ENCODE measurements around the gene TNFSF8.

TNFSF8 gene

DNA sequence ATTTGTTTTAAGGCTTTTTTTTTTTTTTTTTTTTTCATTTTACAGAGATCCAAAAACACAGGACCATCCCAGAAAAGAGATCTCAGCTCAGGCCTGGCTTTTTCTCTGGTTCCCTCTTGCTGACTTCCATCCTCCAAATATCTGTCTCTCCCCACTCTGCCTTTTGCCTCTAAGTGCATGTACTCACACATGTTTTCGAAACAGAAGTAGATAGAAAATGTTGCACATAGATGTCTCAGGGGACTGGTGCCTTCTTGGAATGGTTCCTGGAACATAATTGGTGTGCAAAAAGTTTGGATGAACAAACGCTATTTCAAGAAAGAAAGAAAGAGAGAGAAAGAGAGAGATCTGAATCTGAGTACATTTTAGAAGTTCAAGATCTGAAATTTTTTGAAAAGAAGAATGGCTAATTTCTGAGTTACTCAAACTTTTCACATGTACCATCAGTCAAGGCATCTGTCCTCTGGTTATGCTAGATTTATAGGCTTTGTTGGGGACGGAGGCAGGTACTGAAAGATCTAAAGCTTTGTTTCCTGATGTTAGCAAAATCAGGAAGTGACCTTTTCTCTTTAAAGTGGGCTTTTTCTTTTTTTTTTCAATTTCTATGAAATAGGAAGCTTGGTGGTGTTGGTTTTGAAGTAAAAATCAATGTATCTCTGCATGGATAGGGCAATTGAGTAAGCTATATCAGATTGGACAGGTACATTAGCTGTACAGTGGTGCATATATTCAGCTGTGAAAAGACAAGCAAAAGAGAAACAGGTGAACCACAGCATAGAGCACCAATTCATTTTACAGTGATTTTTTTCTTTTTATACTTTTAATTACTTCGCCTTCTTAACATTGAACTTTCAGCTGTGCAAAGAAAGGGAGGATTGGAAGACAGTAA, 8.5 kb upstream of the TNFSF8 start:
- no peak for TF ChIP-seq CTCF (conservative IDR thresholded peaks at IDR 0.05; ENCODE audit: low read depth, low read length)
- peak; percentile 51 for DNase-seq (ENCODE audit: low read depth)
- no peak overlapping the region for H3K4me3 ChIP-seq (ENCODE audit: low read depth, low read length)

DNA sequence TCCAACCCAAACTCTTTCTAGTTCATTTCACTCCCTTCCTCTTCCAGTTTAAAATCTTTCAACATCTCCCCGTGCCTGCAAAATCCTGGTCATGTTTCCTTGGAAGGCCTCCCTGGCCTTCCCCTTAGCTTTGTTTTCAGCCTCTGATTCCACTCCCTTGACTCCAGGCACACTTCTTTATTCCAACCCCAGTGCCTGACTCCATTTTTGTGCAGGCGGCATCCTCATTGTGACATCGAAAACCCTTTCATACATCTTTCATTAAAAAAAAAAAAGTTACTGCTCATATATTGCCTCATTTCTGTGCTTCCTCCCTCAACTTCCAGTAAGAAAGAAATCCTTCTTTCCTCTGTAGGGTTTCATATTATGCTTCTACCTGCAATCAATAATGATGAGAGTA, 7.1 kb upstream of the TNFSF8 start:
- no peak overlapping the region for H3K4me3 ChIP-seq (ENCODE audit: low read depth, low read length)
- DNase-seq (ENCODE audit: low read depth), result no peak
- TF ChIP-seq CTCF (conservative IDR thresholded peaks at IDR 0.05; ENCODE audit: low read depth, low read length), result no peak

DNA sequence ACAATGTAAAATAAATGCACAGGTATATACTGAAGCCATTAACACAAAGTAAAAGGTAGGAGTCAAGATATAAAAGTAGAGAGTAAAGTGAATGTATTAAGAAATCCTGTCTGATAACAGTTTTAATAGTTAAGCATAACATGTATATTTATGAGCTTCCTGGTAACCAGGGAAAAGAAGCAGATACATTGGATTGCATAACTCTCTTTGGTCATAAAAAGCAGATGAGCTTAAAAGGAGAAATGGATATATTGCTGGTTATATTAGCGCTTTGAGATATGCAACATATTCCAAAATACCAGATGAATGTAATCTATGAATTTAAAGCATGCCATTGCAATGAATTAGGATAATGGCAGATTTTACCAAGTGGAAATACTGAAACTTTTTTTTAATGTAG, 6.2 kb upstream of the TNFSF8 start:
- H3K4me3 ChIP-seq (ENCODE audit: low read depth, low read length), result no peak overlapping the region
- no peak for TF ChIP-seq CTCF (conservative IDR thresholded peaks at IDR 0.05; ENCODE audit: low read depth, low read length)
- DNase-seq (ENCODE audit: low read depth), result peak; percentile 7

GRCh38 chr9:114935119-114935518, 4.7 kb upstream of the TNFSF8 start:
- no peak overlapping the region for H3K4me3 ChIP-seq (ENCODE audit: low read depth, low read length)
- DNase-seq (ENCODE audit: low read depth), result peak; percentile 6
- TF ChIP-seq CTCF (conservative IDR thresholded peaks at IDR 0.05; ENCODE audit: low read depth, low read length), result no peak

DNA sequence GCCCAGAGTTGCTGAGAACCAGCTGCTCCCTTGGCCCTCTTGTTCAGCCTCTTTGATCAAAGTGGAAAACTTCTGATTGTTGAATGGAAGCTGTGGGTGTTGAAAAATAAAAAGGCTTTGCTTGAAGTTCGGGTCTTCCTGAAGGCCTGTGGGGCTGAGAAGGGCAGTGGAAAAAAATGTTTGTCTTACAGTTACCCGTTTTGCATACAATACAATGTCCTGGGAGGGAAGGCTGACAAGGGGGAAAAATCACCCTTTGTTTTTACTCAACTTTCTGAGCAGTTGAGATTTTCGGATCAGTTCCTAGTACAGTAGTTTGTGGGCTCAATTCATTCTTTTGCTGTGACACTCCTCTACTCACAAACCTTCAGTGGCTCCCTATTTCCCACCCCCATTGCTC, 2.1 kb upstream of the TNFSF8 start:
- DNase-seq (ENCODE audit: low read depth), result no peak
- TF ChIP-seq CTCF (conservative IDR thresholded peaks at IDR 0.05; ENCODE audit: low read depth, low read length), result no peak
- no peak overlapping the region for H3K4me3 ChIP-seq (ENCODE audit: low read depth, low read length)

GRCh38 chr9:114931407-114931806, 1.0 kb upstream of the TNFSF8 start:
- no peak for DNase-seq (ENCODE audit: low read depth)
- H3K4me3 ChIP-seq (ENCODE audit: low read depth, low read length), result no peak overlapping the region
- no peak for TF ChIP-seq CTCF (conservative IDR thresholded peaks at IDR 0.05; ENCODE audit: low read depth, low read length)

DNA sequence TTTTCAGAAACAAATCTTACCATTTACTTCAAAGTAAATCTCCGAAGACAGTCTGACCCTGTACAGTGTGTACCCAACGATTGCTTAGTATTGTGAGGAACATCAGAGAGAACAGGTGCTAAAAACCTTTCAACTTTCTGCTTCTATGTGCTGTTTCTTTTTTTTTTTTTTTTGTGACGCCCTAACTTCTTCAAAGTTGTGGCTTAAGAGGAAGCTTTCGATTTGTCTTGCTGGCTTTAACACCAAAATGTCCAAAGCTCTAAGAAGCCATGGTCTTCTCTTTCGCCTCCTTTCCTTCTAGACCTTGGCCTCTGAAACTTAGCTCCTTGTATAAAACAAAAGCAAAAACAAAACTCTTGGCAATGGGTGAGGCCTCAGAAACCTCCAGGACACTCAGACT, 1.2 kb downstream of the TNFSF8 start:
- no peak overlapping the region for H3K4me3 ChIP-seq (ENCODE audit: low read depth, low read length)
- no peak for TF ChIP-seq CTCF (conservative IDR thresholded peaks at IDR 0.05; ENCODE audit: low read depth, low read length)
- no peak for DNase-seq (ENCODE audit: low read depth)

Data from choroid plexus epithelial cell (primary cell).